GM23248 (cell line): ENCODE measurements around the gene BACE1-AS. TPM values are rescaled to one million over a fixed set of nuclear protein-coding genes. Genes with fewer than 3 reads are reported as not detected.
A peak's percentile ranks its signal among the peaks of the same experiment; 100 is the strongest.

Source experiments
- DNase-seq: peaks from one replicate; pipeline ENCODE4 v3.0.0-alpha.2; 2015
- H2AFZ ChIP-seq: fragments of 200-600 bp; sonication (generic); 2 replicates; pipeline ENCODE4 v1.6.1; 2016; ENCODE audit warnings: antibody characterized with exemption
- H3F3A ChIP-seq: fragments of 200-600 bp; sonication (generic); 2 replicates; pipeline ENCODE4 v1.6.1; 2016; ENCODE audit warnings: mild to moderate bottlenecking, antibody characterized with exemption, mixed run types; ENCODE audit not compliant: insufficient read depth
- H3K27ac ChIP-seq: fragments of 200-600 bp; sonication (generic); 2 replicates; pipeline ENCODE4 v1.5.1; 2016; ENCODE audit warnings: mild to moderate bottlenecking
- H3K27me3 ChIP-seq: fragments of 200-600 bp; sonication (generic); replicated peaks from 2 replicates; pipeline ENCODE4 v1.6.1; 2016; ENCODE audit warnings: mild to moderate bottlenecking; ENCODE audit not compliant: insufficient read depth
- H3K36me3 ChIP-seq: fragments of 200-600 bp; sonication (generic); 2 replicates; pipeline ENCODE4 v1.6.1; 2016; ENCODE audit warnings: low read depth, mild to moderate bottlenecking
- H3K4me1 ChIP-seq: fragments of 200-600 bp; sonication (generic); 2 replicates; pipeline ENCODE4 v1.6.1; 2016; ENCODE audit warnings: mild to moderate bottlenecking; ENCODE audit not compliant: insufficient read depth
- H3K4me2 ChIP-seq: fragments of 200-600 bp; sonication (generic); one replicate; pipeline ENCODE4 v1.6.1; 2016; ENCODE audit warnings: mild to moderate bottlenecking; ENCODE audit not compliant: unreplicated experiment
- H3K4me3 ChIP-seq: fragments of 200-600 bp; sonication (generic); 2 replicates; pipeline ENCODE4 v1.5.1; 2016; ENCODE audit warnings: mild to moderate bottlenecking
- H3K79me2 ChIP-seq: fragments of 200-600 bp; sonication (generic); 2 replicates; pipeline ENCODE4 v1.6.1; 2016; ENCODE audit warnings: mild to moderate bottlenecking; ENCODE audit not compliant: insufficient read depth
- H3K9ac ChIP-seq: fragments of 200-600 bp; sonication (generic); 2 replicates; pipeline ENCODE4 v1.6.1; 2016; ENCODE audit warnings: mild to moderate bottlenecking
- H3K9me2 ChIP-seq: fragments of 200-600 bp; sonication (generic); 2 replicates; pipeline ENCODE4 v1.6.1; 2016; ENCODE audit warnings: mixed run types, mild to moderate bottlenecking, moderate library complexity; ENCODE audit not compliant: insufficient read depth
- H3K9me3 ChIP-seq: fragments of 200-600 bp; sonication (generic); one replicate; pipeline ENCODE4 v1.6.1; 2017; ENCODE audit warnings: low read depth
- H4K20me1 ChIP-seq: fragments of 200-600 bp; sonication (generic); 2 replicates; pipeline ENCODE4 v1.6.0; 2016; ENCODE audit not compliant: insufficient read depth
- EZH2 ChIP-seq: fragments of 200-600 bp; sonication (generic); IDR thresholded peaks from 2 replicates; pipeline ENCODE4 v1.6.1; 2018; ENCODE audit warnings: antibody characterized with exemption, mild to moderate bottlenecking; ENCODE audit not compliant: insufficient read depth, poor library complexity, severe bottlenecking
- EZH2phosphoT487 ChIP-seq: fragments of 200-600 bp; sonication (generic); IDR thresholded peaks from 2 replicates; pipeline ENCODE4 v1.6.1; 2018; ENCODE audit warnings: antibody characterized with exemption, moderate library complexity, mild to moderate bottlenecking, low read depth; ENCODE audit not compliant: insufficient read depth
- WGBS, 2 experiments: methylation state at CpG; one replicate each; pipeline ENCODE4 v1.1.6; 2015 to 2017; ENCODE audit warnings: low lambda C conversion rate in 2 of 2, low coverage in 1 of 2; ENCODE audit errors: missing lambda C conversion rate in 2 of 2; 5-methylcytosine and 5-hydroxymethylcytosine counted together
- in situ Hi-C: fragments of 300-500 bp; cut with MboI; formaldehyde crosslinking; loops from 2 replicates; pipeline ENCODE4 v1.15.0; 2020
- polyA plus RNA-seq: library from polyadenylated mRNA; unstranded; fragments of >200 nt; fragmentation: Nextera tagmentation; extraction: Ambion mirVana; gene quantifications from 2 replicates; pipeline ENCODE4 v1.2.1, GENCODE V29; 2016
- total RNA-seq: library from RNA; depleted of rRNA; stranded (reverse); fragments of >200 nt; shearing (Covaris generic); gene quantifications from 2 replicates; pipeline ENCODE4 v1.2.3, GENCODE V29; 2014

BACE1-AS gene
- total and polyA plus RNA-seq, 2 experiments from 2014 or later = 1.5 to 6.6 TPM

GRCh38 chr11:117281869-117282268 lies 9.3 kb upstream of the BACE1-AS start:
- 81 to 89% methylated on average over 7 of the region's 7 CpGs for WGBS, 2 experiments
- no peak overlapping the region for H2AFZ ChIP-seq
- no peaks in the 10 kb centered on the region for H3K27me3 ChIP-seq
- H3K4me3 ChIP-seq = no peak overlapping the region
- H3K79me2 ChIP-seq = no peaks in the 10 kb centered on the region
- no peak overlapping the region for H3K4me2 ChIP-seq
- TF ChIP-seq EZH2phosphoT487 = no peak
- TF ChIP-seq EZH2 = no peak
- no peaks in the 10 kb centered on the region for H3K9me2 ChIP-seq
- H4K20me1 ChIP-seq = no peaks in the 10 kb centered on the region
- H3K36me3 ChIP-seq = peaks cover 23% of the 10 kb centered on the region
- H3K9me3 ChIP-seq = no peaks in the 10 kb centered on the region
- peak overlapping the region; percentile 80 for H3K27ac ChIP-seq
- H3K4me1 ChIP-seq = peaks cover 24% of the 10 kb centered on the region
- H3K9ac ChIP-seq = peak overlapping the region; percentile 29; the same call in 1 of the 2 replicates
- in situ Hi-C loops = no loop called here
- no peak for DNase-seq
- H3F3A ChIP-seq = peaks cover 34% of the 10 kb centered on the region

DNA sequence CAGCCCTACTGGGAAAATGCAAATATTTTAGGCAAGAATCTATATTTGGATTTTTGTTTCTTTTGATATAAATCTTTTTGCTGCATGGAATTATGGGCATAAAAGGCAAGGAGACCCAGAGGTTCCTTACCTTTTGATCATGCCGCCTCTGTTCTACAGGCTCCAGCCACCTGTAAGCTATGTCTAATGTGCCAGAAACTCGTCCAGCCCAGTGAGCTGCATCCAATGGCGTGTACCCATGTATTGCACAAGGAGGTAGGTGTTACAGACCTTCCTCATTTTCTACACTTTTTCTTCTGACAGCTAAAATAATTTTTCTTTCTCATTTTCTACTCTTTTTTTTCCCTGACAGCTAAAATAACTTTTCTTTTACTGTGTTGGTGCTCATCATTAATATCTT lies 8.2 kb upstream of the BACE1-AS start:
- Histone ChIP-seq H3K4me2 (no peak overlapping the region), H3K4me3 (no peak overlapping the region), H4K20me1 (no peaks in the 10 kb centered on the region), H3K79me2 (no peaks in the 10 kb centered on the region), H3F3A (peaks cover 34% of the 10 kb centered on the region), H3K9me3 (no peaks in the 10 kb centered on the region), H3K4me1 (peaks cover 24% of the 10 kb centered on the region), H3K9me2 (no peaks in the 10 kb centered on the region), H3K9ac (no peak overlapping the region), H3K27ac (no peak overlapping the region), H2AFZ (no peak overlapping the region), H3K36me3 (peaks cover 27% of the 10 kb centered on the region), H3K27me3 (no peaks in the 10 kb centered on the region)
- no peak for TF ChIP-seq EZH2phosphoT487
- no peak for TF ChIP-seq EZH2
- in situ Hi-C loops = no loop called here
- WGBS, 2 experiments = 95% methylated on average over 3 of the region's 3 CpGs
- no peak for DNase-seq

- in situ Hi-C loops = no loop called here
- WGBS, 2 experiments = 96 to 100% methylated on average over 2 of the region's 2 CpGs
- H3K4me2 ChIP-seq = no peak overlapping the region
- no peaks in the 10 kb centered on the region for H3K9me2 ChIP-seq
- DNase-seq = no peak
- H3K27me3 ChIP-seq = no peaks in the 10 kb centered on the region
- no peaks in the 10 kb centered on the region for H3K9me3 ChIP-seq
- no peaks in the 10 kb centered on the region for H4K20me1 ChIP-seq
- H3K36me3 ChIP-seq = peaks cover 32% of the 10 kb centered on the region
- no peak overlapping the region for H3K27ac ChIP-seq
- no peaks in the 10 kb centered on the region for H3K79me2 ChIP-seq
- peaks cover 34% of the 10 kb centered on the region for H3F3A ChIP-seq
- TF ChIP-seq EZH2 (no peak), EZH2phosphoT487 (no peak)
- H3K9ac ChIP-seq = no peak overlapping the region
- peaks cover 24% of the 10 kb centered on the region for H3K4me1 ChIP-seq
- H2AFZ ChIP-seq = no peak overlapping the region
- no peak overlapping the region for H3K4me3 ChIP-seq
Measured at GRCh38 chr11:117284053-117284452, 7.1 kb upstream of the BACE1-AS start.

- no peak overlapping the region for H3K4me3 ChIP-seq
- no peak overlapping the region for H3K27ac ChIP-seq
- no peak overlapping the region for H3K9ac ChIP-seq
- TF ChIP-seq EZH2phosphoT487 (no peak), EZH2 (no peak)
- H3K4me2 ChIP-seq = no peak overlapping the region
- WGBS, 2 experiments = 52 to 58% methylated on average over 2 of the region's 2 CpGs
- H3K4me1 ChIP-seq = peaks cover 8% of the 10 kb centered on the region
- in situ Hi-C loops = no loop called here
- no peaks in the 10 kb centered on the region for H3K27me3 ChIP-seq
- peaks cover 39% of the 10 kb centered on the region for H3K36me3 ChIP-seq
- no peaks in the 10 kb centered on the region for H4K20me1 ChIP-seq
- no peak for DNase-seq
- H3K9me3 ChIP-seq = no peaks in the 10 kb centered on the region
- peaks cover 15% of the 10 kb centered on the region for H3F3A ChIP-seq
- no peaks in the 10 kb centered on the region for H3K9me2 ChIP-seq
- H2AFZ ChIP-seq = no peak overlapping the region
- H3K79me2 ChIP-seq = no peaks in the 10 kb centered on the region
Measured at GRCh38 chr11:117286588-117286987, 4.6 kb upstream of the BACE1-AS start.

- H3K27ac ChIP-seq = no peak overlapping the region
Measured at GRCh38 chr11:117287668-117288067, 3.5 kb upstream of the BACE1-AS start.

More at GRCh38 chr11:117287668-117288067, 3.5 kb upstream of the BACE1-AS start:
- H3K4me2 ChIP-seq = no peak overlapping the region
- no peaks in the 10 kb centered on the region for H3K9me3 ChIP-seq
- no peaks in the 10 kb centered on the region for H3K79me2 ChIP-seq
- in situ Hi-C loops = no loop called here
- TF ChIP-seq EZH2 = no peak
- TF ChIP-seq EZH2phosphoT487 = no peak
- DNase-seq = no peak
- no peak overlapping the region for H3K9ac ChIP-seq
- no peaks in the 10 kb centered on the region for H4K20me1 ChIP-seq
- peaks cover 42% of the 10 kb centered on the region for H3K36me3 ChIP-seq
- 88 to 92% methylated on average over 3 of the region's 3 CpGs for WGBS, 2 experiments
- no peak overlapping the region for H2AFZ ChIP-seq
- H3K9me2 ChIP-seq = no peaks in the 10 kb centered on the region
- H3K27me3 ChIP-seq = no peaks in the 10 kb centered on the region
- no peaks in the 10 kb centered on the region for H3K4me1 ChIP-seq
- no peak overlapping the region for H3K4me3 ChIP-seq
- peaks cover 5% of the 10 kb centered on the region for H3F3A ChIP-seq
